PFSK-1 (cell line): ENCODE data around the gene MSI2.

ENCODE experiments used
- POLR2AphosphoS5 ChIP-seq: IDR thresholded peaks from 2 replicates; pipeline ENCODE4 v1.6.1; 2012; ENCODE audit warnings: low read depth, mild to moderate bottlenecking, control low read depth, low read length, moderate library complexity
- REST ChIP-seq, 2 experiments: IDR thresholded peaks; 2 replicates each; pipeline versions ENCODE4 v1.6.1 to v1.8.0; 2011 to 2012; ENCODE audit warnings: low read depth in 2 of 2, low read length in 2 of 2, control low read depth in 1 of 2, inconsistent platforms in 1 of 2, mild to moderate bottlenecking in 1 of 2, moderate library complexity in 1 of 2; ENCODE audit not compliant: insufficient read depth in 1 of 2

GRCh38 chr17:57721967-57722703 lies 465.8 kb downstream of the MSI2 start:
- TF ChIP-seq POLR2AphosphoS5: no peak
- TF ChIP-seq REST (IDR thresholded peaks at IDR 0.05; ENCODE audit: insufficient read depth in 1 of 2, low read depth in 2 of 2, low read length in 2 of 2): no peak
